SK-N-SH (cell line): Measurements from ENCODE around the gene SLAMF9.

ENCODE experiments used
- CHD2 ChIP-seq: fragments of 150-350 bp; IDR thresholded peaks from 2 replicates; pipeline ENCODE4 v1.6.1; 2018; ENCODE audit warnings: low read length; ENCODE audit not compliant: partially characterized antibody
- NRF1 ChIP-seq: IDR thresholded peaks from 2 replicates; pipeline ENCODE4 v1.6.1; 2012; ENCODE audit warnings: low read depth, mild to moderate bottlenecking, low read length
- TAF1 ChIP-seq: IDR thresholded peaks from 2 replicates; pipeline ENCODE4 v1.6.1; 2012; ENCODE audit warnings: low read depth, mild to moderate bottlenecking, low read length, moderate library complexity, borderline replicate concordance
- YY1 ChIP-seq: IDR thresholded peaks from 2 replicates; pipeline ENCODE4 v1.4.0; 2012; ENCODE audit warnings: low read depth, mild to moderate bottlenecking
- TF ChIP-seq, protein P1 (sequence below): fragments of 200-600 bp; sonication (generic); IDR thresholded peaks from 2 replicates; pipeline ENCODE4 v1.6.1; 2017; ENCODE audit warnings: antibody characterized with exemption, mild to moderate bottlenecking, moderate library complexity
- TF ChIP-seq, protein P2 (sequence below): IDR thresholded peaks from 2 replicates; pipeline ENCODE4; 2012
- TF ChIP-seq, protein P3 (sequence below): IDR thresholded peaks from 2 replicates; pipeline ENCODE4 v1.4.0; 2012; ENCODE audit warnings: low read depth

DNA sequence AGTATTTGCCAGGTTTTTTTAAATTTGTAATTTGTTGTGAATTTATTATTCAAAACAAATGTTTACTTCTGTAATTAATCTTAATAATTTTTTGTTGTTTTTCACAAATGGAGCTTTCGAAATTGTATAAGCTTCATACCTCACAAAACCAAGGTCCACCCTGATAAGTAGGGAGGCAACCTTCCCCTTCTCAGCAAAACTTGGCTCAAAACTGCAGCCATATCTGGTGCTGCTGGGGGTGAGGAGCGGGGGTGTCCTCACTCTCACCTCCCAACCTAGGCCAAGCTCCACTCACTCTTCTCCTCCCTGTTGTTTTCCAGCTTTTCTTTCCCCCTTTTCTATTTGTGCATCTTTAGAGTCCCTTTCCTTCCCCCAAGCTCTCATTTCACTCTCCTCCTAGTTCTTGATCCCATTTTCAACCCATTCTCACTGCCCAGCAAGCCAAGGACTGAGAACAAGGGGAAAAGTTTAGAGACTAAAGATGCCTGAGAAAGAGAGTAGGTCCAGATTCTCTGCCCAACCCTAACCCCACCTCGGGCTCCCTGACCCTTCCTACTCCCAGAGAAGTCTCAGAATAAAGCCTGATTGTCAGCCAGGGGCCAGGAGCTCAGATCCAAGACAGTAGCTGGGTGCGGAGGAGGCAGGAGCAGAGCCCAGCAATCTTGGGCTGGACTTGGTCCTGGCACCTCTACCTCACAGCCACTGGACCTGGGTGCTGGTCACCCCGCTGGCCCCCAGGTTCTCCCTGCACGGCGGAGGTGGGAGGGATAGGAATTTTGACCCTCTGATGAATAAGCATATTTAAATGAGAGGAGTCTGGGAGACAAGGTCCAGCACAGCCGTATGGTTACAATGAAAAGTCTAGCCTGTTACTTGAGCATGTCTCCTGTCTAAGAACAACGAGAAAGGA is 45.8 kb downstream of the SLAMF9 start:
- TF ChIP-seq, protein P1, sequence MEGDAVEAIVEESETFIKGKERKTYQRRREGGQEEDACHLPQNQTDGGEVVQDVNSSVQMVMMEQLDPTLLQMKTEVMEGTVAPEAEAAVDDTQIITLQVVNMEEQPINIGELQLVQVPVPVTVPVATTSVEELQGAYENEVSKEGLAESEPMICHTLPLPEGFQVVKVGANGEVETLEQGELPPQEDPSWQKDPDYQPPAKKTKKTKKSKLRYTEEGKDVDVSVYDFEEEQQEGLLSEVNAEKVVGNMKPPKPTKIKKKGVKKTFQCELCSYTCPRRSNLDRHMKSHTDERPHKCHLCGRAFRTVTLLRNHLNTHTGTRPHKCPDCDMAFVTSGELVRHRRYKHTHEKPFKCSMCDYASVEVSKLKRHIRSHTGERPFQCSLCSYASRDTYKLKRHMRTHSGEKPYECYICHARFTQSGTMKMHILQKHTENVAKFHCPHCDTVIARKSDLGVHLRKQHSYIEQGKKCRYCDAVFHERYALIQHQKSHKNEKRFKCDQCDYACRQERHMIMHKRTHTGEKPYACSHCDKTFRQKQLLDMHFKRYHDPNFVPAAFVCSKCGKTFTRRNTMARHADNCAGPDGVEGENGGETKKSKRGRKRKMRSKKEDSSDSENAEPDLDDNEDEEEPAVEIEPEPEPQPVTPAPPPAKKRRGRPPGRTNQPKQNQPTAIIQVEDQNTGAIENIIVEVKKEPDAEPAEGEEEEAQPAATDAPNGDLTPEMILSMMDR, result no peak
- TF ChIP-seq CHD2 (no peak), TAF1 (no peak), YY1 (no peak), NRF1 (no peak)
- TF ChIP-seq, protein P2, sequence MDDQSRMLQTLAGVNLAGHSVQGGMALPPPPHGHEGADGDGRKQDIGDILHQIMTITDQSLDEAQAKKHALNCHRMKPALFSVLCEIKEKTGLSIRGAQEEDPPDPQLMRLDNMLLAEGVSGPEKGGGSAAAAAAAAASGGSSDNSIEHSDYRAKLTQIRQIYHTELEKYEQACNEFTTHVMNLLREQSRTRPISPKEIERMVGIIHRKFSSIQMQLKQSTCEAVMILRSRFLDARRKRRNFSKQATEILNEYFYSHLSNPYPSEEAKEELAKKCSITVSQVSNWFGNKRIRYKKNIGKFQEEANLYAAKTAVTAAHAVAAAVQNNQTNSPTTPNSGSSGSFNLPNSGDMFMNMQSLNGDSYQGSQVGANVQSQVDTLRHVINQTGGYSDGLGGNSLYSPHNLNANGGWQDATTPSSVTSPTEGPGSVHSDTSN, result no peak
- TF ChIP-seq, protein P3, sequence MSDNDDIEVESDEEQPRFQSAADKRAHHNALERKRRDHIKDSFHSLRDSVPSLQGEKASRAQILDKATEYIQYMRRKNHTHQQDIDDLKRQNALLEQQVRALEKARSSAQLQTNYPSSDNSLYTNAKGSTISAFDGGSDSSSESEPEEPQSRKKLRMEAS, result no peak
